ACC112 (cell line): Measurements from ENCODE around the gene CALCR.

Source experiments
- H2AFZ ChIP-seq: fragments of 200-600 bp; sonication (generic); one replicate; pipeline ENCODE4 v1.6.0; 2017; ENCODE audit warnings: antibody characterized with exemption, low read length; ENCODE audit not compliant: unreplicated experiment
- H3K27ac ChIP-seq: fragments of 200-600 bp; sonication (generic); 2 replicates; pipeline ENCODE4 v1.5.1; 2014; ENCODE audit warnings: low read depth, mild to moderate bottlenecking, antibody characterized with exemption, low read length, moderate library complexity
- H3K27me3 ChIP-seq: fragments of 200-600 bp; sonication (generic); 2 replicates; pipeline ENCODE4 v1.6.1; 2014; ENCODE audit warnings: mild to moderate bottlenecking, antibody characterized with exemption, low read length, moderate library complexity, mixed read lengths; ENCODE audit not compliant: insufficient read depth
- H3K36me3 ChIP-seq: fragments of 200-600 bp; sonication (generic); 2 replicates; pipeline ENCODE4 v1.6.1; 2016; ENCODE audit warnings: mild to moderate bottlenecking, antibody characterized with exemption, low read length, moderate library complexity, mixed read lengths; ENCODE audit not compliant: insufficient read depth
- H3K4me1 ChIP-seq: fragments of 200-600 bp; sonication (generic); one replicate; pipeline ENCODE4 v1.6.1; 2016; ENCODE audit warnings: low read length, mixed read lengths; ENCODE audit not compliant: insufficient read depth, unreplicated experiment, control insufficient read depth
- H3K4me3 ChIP-seq: fragments of 200-600 bp; sonication (generic); 2 replicates; pipeline ENCODE4 v1.5.1; 2014; ENCODE audit warnings: mild to moderate bottlenecking, low read depth, low read length
- H3K79me2 ChIP-seq: fragments of 200-600 bp; sonication (generic); one replicate; pipeline ENCODE4 v1.6.0; 2016; ENCODE audit warnings: low read length; ENCODE audit not compliant: control insufficient read depth, unreplicated experiment, insufficient read depth

The CALCR gene

DNA sequence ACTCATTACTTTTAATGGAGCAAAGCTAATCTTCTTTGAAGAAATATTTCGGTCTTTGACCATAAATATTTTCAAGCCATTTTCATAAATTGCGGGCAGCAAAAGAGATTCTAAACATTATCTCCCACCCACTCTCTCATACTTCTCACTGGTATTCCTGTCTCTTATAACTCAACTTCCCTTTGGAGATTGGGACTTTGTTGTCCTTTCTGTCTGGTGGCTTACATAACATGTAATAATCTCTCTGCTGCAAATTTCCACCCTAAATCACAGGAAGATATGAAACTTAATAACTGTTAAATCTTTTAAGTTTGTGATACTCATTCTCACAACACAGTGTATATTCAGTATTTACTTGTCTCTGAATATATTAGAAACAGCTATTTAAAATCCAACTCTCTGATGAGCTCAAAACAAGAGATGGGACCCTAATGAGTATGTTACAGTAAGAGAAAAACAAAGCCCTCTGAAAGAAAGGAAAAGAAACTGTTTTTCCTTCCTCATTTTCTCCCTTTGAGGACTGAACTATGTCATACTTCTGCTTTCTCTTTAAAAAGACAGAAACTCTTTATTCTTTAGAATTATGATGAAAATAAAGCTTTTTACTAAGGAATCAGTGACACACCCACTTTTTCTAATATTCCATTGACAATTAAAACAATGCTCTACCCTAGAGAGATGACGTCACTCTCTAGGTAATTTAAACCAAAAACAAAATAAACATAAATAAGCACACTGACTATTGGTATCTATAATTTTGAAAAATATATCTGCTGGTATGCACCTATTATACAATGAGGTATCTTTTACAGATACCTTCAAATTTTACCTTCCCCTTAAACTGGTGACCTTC is 14.7 kb downstream of the CALCR start:
- H3K79me2 ChIP-seq: no peaks in the 10 kb centered on the region
- H3K27me3 ChIP-seq: no peaks in the 10 kb centered on the region
- no peak overlapping the region for H3K4me3 ChIP-seq
- H3K36me3 ChIP-seq: no peaks in the 10 kb centered on the region
- H2AFZ ChIP-seq: no peak overlapping the region
- peaks cover 8% of the 10 kb centered on the region for H3K4me1 ChIP-seq
- H3K27ac ChIP-seq: no peak overlapping the region

- Histone ChIP-seq H3K4me3 (no peak overlapping the region), H3K27ac (no peak overlapping the region), H3K4me1 (peaks cover 8% of the 10 kb centered on the region), H3K36me3 (no peaks in the 10 kb centered on the region), H3K79me2 (no peaks in the 10 kb centered on the region), H3K27me3 (no peaks in the 10 kb centered on the region), H2AFZ (no peak overlapping the region)
Observed at GRCh38 chr7:93558705-93559614, 15.6 kb downstream of the CALCR start.

DNA sequence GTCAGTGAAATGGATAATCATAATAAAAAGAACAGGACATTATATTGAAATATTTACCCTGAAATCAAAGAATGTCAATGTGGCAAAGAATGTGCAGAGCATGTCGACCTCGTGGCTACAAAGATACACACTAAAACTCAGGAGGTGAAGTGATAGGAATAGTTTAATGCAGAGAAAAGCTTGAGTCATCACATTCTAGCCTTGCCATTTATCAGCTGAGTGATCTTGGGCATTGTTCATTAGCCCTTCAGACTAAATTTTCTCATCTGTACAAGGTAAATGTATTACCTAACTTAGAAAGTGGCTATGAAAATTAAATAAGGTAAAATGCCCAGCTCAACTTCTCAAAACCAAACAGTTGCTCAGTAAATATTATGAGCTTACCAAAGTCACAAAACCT is 22.6 kb downstream of the CALCR start:
- Histone ChIP-seq H2AFZ (no peak overlapping the region), H3K36me3 (no peaks in the 10 kb centered on the region), H3K4me1 (no peaks in the 10 kb centered on the region), H3K27ac (no peak overlapping the region), H3K4me3 (no peak overlapping the region), H3K27me3 (0 out of 2 replicates have a peak, but pooled peaks cover 6% of the 10 kb centered on the region), H3K79me2 (no peaks in the 10 kb centered on the region)

- Histone ChIP-seq H3K27ac (no peak overlapping the region), H3K4me1 (no peaks in the 10 kb centered on the region), H2AFZ (no peak overlapping the region), H3K79me2 (no peaks in the 10 kb centered on the region), H3K4me3 (no peak overlapping the region), H3K36me3 (no peaks in the 10 kb centered on the region), H3K27me3 (0 out of 2 replicates have a peak, but pooled peaks cover 6% of the 10 kb centered on the region)
Observed at GRCh38 chr7:93551063-93551895, 23.2 kb downstream of the CALCR start.

DNA sequence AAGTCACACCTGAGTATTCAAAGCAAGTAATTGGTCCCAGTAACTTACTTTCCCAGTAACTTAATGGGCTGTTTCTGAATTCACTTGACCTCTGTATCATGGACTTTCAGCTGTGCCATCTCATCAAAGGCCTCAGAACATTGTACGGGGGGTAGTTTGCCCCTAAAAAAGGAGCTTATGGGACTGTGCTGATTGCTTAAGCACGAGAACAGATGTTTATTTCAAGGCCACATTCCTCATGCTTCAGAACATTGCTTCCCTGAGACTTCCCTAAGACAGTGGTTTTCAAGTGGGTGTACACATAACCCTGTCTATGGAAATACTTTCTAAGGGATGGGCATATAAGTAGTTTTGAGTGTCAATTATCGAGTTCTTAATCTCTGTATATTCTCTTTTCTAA is 26.8 kb downstream of the CALCR start:
- Histone ChIP-seq H3K36me3 (no peaks in the 10 kb centered on the region), H2AFZ (no peak overlapping the region), H3K4me3 (no peak overlapping the region), H3K79me2 (no peaks in the 10 kb centered on the region), H3K27ac (no peak overlapping the region), H3K4me1 (no peaks in the 10 kb centered on the region), H3K27me3 (0 out of 2 replicates have a peak, but pooled peaks cover 6% of the 10 kb centered on the region)

DNA sequence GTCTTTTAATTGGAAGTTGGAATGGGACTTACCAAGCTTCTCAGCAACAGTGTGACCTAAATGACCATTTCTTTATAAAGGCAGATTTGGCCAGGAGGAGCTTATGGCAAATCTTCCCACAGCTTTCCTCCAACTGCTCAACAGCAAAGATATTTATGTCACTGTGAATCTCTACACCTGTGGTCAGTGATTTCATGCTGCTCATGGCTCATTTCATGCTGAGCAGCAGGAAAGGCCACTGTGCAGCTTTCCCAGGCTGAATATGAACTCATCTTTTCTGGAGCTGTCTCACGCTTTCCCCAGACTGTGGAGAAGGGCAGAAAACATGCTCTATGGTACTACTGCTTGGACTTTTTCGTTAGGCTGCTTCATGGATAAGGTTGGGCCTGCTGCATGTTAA is 29.8 kb downstream of the CALCR start:
- Histone ChIP-seq H3K79me2 (no peaks in the 10 kb centered on the region), H3K36me3 (no peaks in the 10 kb centered on the region), H3K27ac (no peak overlapping the region), H2AFZ (no peak overlapping the region), H3K4me1 (no peaks in the 10 kb centered on the region), H3K4me3 (no peak overlapping the region), H3K27me3 (0 out of 2 replicates have a peak, but pooled peaks cover 6% of the 10 kb centered on the region)

DNA sequence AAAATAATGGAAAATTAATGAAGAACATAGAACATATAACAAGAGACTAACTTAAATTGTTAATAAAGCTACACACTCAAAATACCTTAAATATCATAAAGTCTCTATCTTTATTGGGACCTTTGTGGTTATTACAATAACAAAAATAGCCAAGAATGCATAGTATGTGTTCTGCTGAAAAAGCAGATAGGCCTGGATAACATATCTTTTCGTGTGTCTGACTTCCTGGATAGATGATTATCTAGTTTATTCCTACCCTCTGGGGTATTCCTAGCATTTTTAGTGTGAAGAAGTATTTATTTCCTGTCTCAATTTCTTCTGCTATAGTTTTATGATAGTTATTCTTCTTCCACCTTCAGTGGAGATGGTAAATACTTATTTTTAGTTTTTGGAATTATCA is 36.5 kb downstream of the CALCR start:
- no peaks in the 10 kb centered on the region for H3K27me3 ChIP-seq
- no peaks in the 10 kb centered on the region for H3K79me2 ChIP-seq
- H3K4me3 ChIP-seq: no peak overlapping the region
- H2AFZ ChIP-seq: no peak overlapping the region
- H3K36me3 ChIP-seq: no peaks in the 10 kb centered on the region
- H3K27ac ChIP-seq: no peak overlapping the region
- no peaks in the 10 kb centered on the region for H3K4me1 ChIP-seq

DNA sequence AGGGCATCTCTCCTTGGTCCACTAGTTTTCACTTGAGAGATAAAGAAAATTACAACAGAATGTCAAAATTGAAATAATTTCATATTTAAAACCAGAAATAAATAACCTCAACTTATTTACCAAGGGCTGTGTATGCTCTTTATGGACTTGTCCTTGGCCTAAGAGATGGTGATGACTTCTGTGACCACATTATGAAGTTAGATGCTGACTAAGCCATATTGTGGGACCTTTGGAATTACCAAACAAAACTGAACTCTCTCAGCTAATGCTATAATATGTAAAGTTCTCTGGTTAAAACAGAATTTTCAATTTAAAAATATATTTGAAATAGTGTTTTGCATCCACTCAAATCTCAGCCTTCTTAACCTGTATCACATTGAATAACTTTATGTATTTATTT is 38.9 kb downstream of the CALCR start:
- no peak overlapping the region for H3K27ac ChIP-seq
- H3K79me2 ChIP-seq: no peaks in the 10 kb centered on the region
- H3K27me3 ChIP-seq: no peaks in the 10 kb centered on the region
- no peaks in the 10 kb centered on the region for H3K36me3 ChIP-seq
- no peaks in the 10 kb centered on the region for H3K4me1 ChIP-seq
- no peak overlapping the region for H2AFZ ChIP-seq
- no peak overlapping the region for H3K4me3 ChIP-seq

- no peaks in the 10 kb centered on the region for H3K36me3 ChIP-seq
- no peaks in the 10 kb centered on the region for H3K27me3 ChIP-seq
- no peak overlapping the region for H3K27ac ChIP-seq
- H3K4me1 ChIP-seq: no peaks in the 10 kb centered on the region
- H3K4me3 ChIP-seq: no peak overlapping the region
- H2AFZ ChIP-seq: no peak overlapping the region
- H3K79me2 ChIP-seq: no peaks in the 10 kb centered on the region
Observed at GRCh38 chr7:93530701-93531100, 43.8 kb downstream of the CALCR start.

DNA sequence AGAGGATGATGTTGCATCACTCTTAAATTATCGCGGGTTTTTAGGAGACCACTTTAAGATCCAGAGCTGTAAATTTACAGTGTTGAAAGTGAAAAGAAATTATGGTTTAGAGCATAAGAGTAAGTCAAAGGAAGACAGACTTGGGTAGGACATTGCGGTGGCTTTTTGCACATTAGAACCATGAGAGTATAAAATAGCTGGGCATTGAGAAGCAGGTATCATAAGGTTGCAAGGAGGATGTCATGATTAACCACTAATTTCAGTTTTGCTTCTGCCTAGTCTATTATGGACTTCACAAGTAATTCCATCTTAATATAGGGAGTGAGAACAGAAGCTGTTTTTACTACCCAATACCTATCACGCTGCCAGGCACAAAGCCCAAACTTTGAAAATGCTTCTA is 57.7 kb downstream of the CALCR start:
- Histone ChIP-seq H3K27me3 (no peaks in the 10 kb centered on the region; the same call in 1 of the 2 replicates), H3K4me1 (no peaks in the 10 kb centered on the region), H3K27ac (no peak overlapping the region), H3K79me2 (no peaks in the 10 kb centered on the region), H3K4me3 (no peak overlapping the region), H3K36me3 (no peaks in the 10 kb centered on the region), H2AFZ (no peak overlapping the region)
